Fibroblast of peridontal ligament (primary cell): ENCODE results near the gene TPCN2.
"Not testable (repeated sequence)": the region's sequence is repeated elsewhere in the genome, so short reads cannot be mapped to it uniquely, and the experiment has no call there.

ENCODE experiments used
- DNase-seq: peaks from one replicate; pipeline ENCODE4 v3.0.0-alpha.2; 2010; ENCODE audit errors: extremely low read depth

The TPCN2 gene

DNA sequence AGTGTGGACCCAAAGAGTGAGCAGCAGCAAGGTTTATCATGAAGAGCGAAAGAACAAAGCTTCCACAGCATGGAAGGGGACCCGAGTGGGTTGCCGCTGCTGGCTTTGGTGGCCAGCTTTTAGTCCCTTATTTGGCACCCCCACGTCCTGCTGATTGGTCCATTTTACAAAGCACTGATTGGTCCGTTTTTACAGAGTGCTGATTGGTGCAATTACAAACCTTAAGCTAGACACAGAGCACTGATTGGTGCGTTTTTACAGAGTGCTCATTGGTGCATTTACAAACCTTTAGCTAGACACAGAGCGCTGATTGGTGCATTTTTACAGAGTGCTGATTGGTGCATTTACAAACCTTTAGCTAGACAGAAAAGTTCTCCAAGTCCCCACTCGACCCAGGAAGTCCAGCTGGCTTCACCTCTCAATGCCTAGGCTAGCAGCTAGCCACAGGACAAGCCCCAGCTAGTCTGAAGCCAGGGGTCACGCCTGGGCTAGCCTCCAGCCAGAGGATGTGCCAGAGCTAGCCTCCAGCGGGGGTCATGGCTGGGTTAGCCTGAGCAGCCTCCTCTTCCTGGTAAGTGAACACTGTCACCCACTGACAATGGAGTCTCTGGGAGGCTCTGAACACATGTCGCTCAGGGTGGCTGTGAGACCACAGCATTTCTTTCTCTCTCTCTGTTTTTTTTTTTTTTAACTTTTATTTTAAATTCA is 100.8 kb downstream of the TPCN2 start:
- DNase-seq = not testable (repeated sequence)

DNA sequence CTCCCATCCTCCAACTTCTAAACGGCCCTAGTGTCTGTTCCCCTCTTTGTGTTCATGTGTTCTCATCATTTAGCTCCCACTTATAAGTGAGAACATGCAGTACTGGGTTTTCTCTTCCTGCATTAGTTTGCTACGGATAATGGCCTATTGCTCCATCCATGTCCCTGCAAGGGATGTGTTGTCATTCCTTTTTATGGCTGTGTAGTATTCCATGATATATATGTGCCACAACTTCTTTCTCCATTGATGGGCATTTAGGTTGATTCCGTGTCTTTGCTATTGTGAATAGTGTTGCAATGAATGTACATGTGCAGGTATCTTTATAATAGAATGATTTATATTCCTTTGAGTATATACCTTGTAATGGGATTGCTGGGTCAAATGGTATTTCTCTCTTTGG is 101.4 kb downstream of the TPCN2 start:
- DNase-seq = no peak

DNA sequence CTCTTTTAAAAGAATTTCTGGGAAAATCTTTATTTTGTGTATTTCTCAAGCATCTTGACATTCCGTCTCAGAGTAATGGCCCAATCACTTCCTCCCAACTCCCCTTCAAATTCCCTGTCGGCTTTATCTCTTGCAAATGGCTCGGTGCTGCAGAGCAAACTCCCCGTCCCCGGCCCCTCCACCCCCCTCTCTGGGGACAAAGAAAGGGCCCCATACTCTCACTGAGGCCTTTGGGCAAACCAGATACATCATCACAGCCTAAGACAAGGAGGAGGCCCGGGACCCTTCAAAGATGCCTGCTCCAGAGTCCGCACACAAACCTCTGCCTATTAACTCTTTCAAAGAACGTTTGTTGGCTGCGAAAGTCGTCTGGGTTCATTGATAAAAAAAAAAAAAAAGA is 103.1 kb downstream of the TPCN2 start:
- no peak for DNase-seq

DNA sequence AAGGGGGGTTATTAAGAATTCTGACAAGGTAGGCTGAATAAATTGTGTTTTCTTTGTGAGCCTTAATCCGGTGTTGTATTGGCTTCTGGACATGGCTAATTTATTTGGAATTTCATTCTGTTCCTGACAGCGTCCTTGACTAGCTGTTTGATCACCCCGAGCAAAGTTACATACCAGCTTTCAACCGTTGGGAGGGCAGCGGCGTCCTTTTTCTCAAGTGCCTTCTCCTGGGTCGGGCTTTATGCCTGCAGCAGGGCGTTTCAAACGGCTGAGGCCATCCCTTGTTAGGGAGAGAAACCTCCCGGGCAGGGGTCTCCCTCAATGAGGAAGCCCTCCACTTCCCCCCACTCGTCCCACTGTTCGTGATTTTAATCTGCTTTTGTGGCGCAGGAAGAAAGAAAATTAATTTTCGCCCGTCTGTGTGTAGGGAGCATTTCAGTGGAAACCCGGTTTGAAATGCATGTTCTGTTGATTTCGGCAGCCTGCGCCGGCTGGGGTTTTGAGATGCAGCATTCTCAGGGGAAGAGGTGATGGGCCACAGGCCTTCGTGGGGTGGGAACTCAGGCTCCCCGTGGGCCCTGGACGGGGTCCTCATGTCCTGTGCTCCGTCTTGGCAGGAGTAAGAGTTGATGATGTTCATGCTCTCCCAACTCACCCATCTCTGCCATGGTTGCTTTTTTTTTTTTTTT is 104.1 kb downstream of the TPCN2 start:
- no peak for DNase-seq

DNA sequence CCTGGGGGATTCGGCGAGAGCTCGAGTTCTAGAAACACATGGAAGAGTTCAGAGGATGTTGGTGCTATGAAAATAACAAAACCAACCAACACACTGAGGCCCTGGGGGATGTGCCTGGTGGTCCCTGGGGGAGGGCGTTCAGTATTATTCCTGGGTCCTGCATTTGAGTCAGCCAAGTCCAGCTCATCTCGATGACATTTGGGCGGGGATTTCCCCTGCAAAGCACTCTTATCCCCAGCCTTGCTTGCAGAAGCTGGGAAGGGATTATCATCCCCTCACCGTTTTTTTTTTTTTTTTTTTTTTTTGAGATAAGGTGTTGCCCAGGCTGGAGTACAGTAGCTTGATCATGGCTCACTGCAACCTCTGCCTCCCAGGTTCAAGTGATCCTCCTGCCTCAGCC is 104.9 kb downstream of the TPCN2 start:
- DNase-seq = no peak

DNA sequence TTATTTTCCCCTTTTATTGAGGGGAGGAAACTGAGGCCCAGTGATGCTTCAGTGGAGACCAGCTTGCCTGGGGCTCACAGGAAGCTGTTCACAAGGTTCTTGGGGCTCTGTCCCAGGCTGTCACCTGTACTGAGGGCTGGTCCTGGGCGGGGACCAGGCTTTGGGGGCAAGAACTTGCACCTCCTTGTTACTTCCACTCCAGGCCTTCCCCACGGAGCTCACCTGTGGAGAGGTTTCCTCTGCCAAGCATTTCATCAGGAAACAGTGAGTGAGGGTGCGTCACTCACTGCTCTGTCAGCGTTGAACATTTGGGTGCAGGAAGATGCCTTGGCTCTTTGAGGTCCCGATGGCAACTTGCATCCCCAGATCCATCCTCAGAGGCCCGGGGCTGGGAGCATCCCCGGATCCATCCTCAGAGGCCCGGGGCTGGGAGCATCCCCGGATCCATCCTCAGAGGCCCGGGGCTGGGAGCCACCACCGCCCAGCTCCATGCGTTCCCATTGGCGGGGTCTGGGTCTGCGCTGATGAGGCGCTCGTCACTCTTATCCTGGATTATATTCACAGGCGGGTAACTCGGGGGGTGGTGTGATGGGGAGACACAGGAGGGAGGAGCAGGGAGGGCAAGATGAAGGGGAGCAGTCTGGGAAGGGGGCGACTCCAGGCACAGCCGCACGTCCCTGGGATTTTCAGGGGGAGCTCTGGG is 105.6 kb downstream of the TPCN2 start:
- no peak for DNase-seq

DNA sequence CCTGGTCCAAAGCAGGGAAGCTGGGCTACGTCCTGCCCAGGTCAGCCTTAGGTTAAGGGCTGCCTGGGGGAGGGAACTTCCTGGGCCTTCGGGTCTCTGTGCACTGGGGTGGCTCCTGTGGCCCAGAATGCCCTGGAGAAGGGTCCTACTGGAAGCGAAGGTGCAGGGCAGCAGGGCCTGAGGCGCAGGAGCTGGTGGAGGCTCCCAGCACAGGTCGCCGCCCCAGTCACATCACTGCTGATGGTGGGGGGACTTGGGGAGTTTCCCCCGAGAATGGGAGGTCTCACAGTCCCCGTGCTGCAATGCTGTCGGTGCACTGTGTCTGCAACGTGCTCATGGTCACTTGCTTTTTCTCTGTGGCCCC is 106.2 kb downstream of the TPCN2 start:
- DNase-seq = no peak

DNA sequence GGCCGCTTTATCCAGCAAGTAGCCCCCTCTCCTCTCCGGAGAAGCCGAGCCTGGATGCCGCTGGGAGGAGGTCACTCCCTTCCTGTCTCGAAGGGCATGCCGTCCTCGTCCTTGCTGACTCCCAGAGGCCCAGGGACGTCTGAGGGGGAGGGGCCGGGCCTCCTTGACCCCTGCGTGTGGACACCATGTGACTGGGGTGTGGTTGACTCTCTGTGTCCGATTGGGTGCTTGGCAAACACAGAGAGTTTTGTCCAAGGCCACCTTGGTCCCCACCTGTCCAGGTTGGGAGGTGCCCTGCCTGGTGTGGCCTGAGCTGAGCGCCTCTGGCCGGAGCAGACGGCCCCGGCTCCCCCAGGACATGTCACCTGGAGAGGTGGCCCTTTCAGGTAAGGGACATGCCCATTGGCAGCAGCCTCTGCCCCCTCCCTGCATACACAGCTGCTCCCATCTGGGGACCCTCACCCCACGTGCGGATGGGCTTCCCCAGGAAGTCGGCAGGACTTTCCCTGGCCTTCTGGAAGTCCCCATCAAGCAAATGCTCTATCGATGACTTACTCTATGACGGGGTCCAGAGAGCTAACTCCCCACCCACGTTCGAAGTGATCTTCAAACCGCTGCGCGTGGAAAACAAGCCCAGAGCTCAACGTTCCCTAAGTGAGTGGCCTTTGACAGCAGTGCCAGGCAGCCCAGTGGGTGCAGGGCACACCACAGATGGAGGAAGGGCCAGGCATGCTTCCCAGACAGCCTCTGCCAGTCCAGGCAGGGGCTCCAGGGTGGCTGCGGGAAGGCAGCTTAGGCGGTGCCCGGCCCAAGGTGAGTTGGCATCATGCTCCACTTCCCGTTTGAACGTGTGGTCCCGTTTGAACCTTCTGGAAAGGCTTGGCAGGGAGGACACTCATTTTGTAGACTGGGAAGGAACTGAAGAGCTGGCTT is 106.8 kb downstream of the TPCN2 start, which contains the start of gene SMIM38:
TSS of gene SMIM38 (plus strand) at position 634 of the 933 bp plus-strand sequence. CDS start 1,912 bp downstream, outside the sequence.
- DNase-seq = no peak

DNA sequence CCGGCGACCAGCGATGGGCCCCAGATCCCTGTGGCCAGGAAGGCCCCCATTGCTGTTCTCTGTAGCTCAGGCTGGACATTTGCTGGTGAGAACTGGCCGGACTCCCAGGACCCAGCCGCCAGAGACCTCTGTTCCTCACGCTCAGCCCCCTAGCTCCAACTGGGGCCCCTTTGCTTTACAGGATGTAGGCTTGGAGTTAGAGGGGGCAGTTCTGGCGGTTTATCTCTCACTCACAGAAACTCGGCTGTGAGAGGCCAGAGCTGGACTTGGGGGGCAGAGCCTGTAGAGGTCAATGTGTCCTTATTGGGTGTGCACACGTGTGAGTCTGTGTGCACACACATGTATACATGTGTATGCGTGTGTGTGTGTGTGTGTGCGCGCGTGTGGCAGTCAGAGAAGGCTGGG is 107.5 kb downstream of the TPCN2 start:
- DNase-seq = no peak

DNA sequence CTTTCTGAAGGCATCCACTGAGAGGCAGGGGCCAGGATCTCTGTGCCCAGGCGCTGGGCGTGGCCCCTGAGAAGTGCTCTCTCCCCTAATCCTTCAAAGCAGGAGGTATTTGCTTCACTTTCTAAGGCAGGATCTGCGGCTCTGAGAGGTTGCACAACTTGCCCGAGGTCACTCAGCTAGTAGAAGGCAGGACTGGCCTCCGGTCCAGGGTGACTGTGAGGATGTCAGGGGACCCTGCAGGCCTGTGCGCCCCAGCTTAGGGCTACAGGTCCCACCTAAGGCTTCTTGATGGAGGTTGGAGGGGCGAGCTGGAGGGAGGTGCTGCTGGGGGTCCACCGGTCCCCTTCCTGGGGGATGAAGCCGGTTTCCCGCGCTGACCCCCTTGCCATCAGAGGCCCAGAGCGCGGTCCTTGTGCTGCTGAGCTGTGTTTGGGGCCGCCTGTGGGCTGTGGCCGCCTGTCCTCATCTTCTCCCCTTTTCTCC is 108.0 kb downstream of the TPCN2 start:
- DNase-seq = no peak

DNA sequence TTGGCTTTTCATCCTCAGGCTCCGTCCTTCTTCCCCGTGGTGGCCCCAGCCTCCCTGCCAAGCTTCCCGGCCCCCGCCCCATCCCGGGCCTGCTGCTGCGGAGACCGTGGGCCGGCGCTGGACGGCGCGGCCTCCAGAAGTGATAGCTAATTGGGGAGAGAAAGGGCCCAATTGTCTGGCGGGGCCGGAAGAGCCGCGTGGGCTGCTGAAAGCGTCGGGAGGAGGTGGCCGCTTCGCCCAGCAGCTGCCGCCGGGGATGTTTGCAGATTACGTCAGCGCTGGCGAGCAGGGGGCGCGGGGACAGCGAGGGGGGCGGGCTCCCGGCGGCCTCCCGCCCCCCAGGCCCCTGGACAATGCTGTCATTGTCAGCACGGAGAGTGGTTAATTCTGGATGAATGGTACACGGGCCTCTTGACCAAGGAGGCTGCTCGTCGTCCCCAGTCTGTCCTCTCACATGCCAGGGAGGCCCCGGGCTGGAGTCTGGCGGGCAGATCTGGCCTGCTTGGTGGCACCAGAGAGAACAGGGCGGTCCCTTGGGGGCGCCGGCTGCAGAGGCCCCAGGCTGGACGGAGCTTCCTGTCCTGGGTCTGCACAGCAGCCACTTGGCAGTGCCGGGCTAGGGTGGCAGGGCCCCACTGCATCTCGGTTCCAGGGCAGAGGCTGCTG is 108.6 kb downstream of the TPCN2 start:
- DNase-seq = peak; percentile 30

DNA sequence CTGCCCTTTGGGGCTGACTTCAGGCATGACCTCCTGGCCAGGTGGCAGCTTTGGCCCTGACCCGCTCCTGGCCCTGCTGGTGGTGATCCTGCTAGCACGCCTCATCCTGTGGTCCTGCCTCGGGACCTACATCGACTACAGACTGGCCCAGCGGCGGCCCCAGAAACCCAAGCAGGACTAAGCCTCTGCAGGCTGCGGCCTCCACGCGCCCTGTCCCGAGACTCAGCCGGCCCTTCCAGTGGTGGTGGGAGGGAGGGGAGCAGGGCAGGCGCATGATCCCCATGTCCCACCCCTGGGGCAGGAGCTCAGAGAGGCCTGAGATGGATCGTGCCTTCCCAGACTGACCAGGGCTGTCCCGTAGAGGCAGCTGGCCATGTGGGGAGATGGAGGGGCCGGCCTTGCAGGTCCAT is 109.1 kb downstream of the TPCN2 start:
- DNase-seq = no peak

DNA sequence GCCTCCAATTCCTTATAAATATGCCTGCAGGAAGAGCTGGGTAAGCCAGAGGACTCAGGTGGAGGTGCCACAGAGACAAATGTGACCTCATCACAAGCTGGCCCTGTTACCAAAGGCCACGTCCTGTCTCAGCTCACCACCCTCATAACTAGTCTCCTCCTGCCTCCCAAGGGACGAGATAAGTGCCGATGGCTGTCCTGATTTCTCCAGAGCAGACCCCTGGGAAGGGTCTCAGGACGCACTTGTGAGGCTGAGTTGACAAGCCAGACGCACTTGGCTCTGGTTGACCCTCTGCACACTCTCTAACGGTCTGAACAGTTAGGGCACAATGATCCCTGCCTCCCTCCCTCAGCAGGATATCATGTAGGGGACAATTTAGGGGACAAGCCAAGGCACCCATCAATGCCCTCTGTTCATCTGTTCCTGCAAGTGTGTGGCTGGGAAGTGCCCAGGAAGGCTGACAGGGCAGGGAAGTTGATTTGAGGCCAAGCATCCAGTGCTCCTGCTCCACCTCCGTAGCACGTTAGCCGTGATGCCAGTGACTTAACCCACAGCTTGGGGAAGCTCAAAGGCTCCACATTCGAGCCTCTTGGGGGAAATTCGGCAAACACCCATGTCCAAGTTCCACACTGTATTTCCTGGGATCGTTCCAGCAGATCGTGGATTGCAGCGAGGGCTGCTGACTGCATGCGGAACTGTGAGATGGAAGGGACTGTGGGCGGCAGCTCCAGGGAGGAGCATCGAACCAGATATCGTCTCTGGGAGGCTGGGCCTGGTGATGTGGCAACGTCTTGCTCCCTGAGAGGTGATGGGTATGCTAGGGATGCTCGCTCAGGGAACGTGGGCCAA is 109.8 kb downstream of the TPCN2 start:
- no peak for DNase-seq

DNA sequence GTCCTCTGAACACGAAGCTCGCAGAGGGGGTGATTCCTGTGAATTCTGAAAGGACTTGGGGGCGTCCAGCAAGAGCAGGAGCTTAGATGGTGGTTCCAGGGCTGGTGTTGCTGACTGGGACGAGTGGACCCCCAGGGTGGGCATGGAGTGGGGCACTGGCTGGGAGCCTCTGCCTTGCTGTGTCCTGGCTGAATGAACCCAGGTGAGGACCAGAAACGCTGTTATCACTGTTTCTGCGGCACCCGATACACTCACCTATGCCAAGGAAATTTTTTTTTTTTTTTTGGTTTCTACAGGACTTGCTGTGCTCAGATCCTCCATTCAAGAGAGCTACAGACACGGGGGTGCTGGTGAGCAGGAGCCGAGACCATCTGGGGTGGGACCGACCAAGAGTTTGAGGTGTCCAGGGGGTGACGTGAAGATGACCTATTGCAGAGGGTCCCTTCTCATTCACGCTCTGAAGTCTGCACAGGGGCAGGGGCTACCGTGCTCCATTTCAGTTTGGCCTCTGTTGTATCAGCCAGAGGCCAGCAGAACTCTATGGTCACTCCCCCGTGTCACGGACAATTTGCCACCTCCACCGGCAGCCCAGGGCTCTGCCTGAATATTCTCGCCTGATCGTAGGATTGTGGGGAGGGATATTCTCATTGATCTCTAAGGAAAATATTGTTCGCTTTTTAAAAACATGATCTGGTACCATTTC is 110.6 kb downstream of the TPCN2 start:
- no peak for DNase-seq

DNA sequence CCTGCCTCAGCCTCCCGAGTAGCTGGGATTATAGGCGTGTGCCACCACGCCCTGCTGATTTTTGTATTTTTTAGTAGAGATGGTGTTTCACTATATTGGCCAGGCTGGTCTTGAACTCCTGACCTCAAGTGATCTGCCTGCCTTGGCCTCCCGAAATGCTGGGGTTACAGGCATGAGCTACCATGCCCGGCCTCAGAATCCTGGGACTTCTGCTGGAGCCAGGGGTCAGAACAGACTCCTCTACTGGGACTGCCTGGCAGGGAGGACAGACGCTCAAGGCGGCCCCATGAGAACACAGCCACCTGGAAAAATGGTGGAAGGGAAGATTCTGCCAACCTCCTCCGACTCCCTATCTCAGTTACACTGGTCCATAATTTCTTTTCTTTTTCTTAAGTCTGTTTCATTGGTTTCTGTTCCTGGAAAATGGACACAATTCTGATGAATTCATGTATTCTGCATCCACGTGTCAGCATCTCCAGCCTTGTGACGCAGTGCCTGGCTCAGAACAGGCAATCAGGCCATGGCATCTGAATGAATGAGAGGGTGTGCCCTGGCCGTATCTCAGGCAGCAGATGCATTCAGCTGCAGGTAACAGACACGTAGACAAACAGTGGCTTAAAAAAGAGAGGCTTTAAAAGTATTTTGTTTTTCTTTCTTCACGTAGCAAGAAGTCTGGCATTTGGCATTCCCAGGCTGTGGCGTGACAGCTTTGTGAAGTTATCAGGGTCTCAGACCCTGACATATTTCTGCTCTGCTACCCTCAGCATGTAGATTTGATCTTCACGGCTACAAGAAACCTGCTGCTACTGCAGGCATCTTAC is 111.8 kb downstream of the TPCN2 start:
- DNase-seq = no peak

DNA sequence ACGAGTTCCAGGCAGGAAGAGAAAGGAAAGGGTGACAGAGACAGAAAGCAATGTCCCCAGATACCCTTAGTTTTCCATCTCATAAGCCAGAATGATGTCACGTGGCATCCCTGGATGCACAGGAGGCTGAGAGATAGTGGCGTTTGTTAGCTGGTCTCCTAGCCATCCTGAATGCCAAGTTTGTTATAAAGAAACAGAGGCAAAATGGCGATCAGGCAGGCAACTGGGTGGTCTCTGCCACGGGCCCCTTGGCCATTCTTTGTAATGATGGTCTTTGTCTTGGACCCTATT is 112.3 kb downstream of the TPCN2 start:
- DNase-seq = no peak

DNA sequence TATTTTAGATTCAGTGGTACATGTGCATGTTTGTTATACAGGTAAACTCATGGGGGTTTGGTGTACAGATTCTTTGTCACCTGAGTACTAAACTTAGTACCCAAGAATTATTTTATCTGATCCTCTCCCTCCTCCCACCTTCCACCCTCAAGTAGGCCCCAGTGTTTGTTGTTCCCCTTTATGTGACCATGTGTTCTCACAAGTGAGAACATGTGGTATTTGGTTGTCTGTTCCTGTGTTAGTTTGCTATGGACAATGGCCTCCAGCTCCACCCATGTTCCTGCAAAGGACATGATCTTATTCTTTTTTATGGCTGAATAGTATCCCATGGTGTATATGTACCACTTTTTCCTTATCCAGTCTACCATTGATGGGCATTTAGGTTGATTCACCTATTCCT is 113.8 kb downstream of the TPCN2 start:
- no peak for DNase-seq

DNA sequence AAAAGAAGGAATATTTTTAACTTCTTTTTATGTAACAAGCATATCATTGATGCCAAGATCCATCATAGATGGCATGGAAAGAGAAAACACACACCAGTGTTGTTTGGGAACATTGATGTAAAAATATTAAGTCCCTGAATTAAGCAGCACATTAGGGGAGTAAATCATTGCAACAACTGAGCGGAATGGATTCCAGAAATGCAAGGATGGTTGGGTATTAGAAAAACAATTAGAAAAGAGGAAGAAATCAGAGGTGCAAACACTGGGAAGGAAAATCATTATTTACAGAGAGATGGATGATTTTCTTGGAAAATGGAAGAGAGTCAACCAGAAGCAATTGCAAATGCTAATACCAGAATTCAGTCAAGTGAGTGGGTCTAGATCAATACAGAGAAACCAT is 115.1 kb downstream of the TPCN2 start:
- DNase-seq = no peak

DNA sequence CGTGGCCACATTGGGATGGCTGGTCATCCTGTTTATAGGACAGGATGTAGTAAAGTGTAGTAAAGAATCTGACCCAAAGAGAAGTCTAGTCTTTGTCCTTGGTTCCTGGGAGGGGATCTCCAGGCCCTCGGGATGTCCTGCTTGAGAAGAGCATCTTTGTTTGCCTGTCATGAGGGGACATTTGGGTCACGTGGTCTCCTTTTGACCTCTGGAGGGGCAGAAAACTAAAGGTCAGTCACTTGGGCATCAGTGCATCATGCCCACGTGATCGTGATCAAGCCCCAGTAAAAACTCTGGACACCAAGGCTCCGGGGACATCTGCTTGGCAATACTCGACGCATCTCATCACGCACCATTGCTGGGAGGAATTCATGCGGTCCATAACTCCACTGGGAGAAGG is 116.1 kb downstream of the TPCN2 start:
- peak; percentile 48 for DNase-seq
